DOHH2 (cell line): Measurements from ENCODE around the gene TXNDC2.

Source experiments
- H3F3A ChIP-seq: fragments of 200-600 bp; sonication (generic), shearing (Covaris generic); 2 replicates; pipeline ENCODE4 v1.6.0; 2016; ENCODE audit warnings: antibody characterized with exemption, mild to moderate bottlenecking; ENCODE audit not compliant: control insufficient read depth, insufficient read depth
- H3K27ac ChIP-seq: fragments of 200-600 bp; sonication (generic); 2 replicates; pipeline ENCODE4 v1.5.1; 2014; ENCODE audit warnings: low read depth, mild to moderate bottlenecking, low read length, moderate library complexity
- H3K27me3 ChIP-seq: fragments of 200-600 bp; sonication (generic); 2 replicates; pipeline ENCODE4 v1.6.1; 2014; ENCODE audit warnings: mild to moderate bottlenecking, low read length, mixed read lengths; ENCODE audit not compliant: control insufficient read depth
- H3K36me3 ChIP-seq: fragments of 200-600 bp; sonication (generic); 2 replicates; pipeline ENCODE4 v1.6.1; 2014; ENCODE audit warnings: mild to moderate bottlenecking, low read length, moderate library complexity, mixed read lengths; ENCODE audit not compliant: control insufficient read depth
- H3K4me1 ChIP-seq: fragments of 200-600 bp; sonication (generic); 2 replicates; pipeline ENCODE4 v1.6.1; 2014; ENCODE audit warnings: mild to moderate bottlenecking, low read length, mixed read lengths; ENCODE audit not compliant: control insufficient read depth
- H3K4me2 ChIP-seq: fragments of 200-600 bp; sonication (generic); 2 replicates; pipeline ENCODE4 v1.6.0; 2014; ENCODE audit warnings: mild to moderate bottlenecking, low read length, moderate library complexity
- H3K4me3 ChIP-seq: fragments of 200-600 bp; sonication (generic); 2 replicates; pipeline ENCODE4 v1.5.1; 2014; ENCODE audit warnings: mild to moderate bottlenecking, low read length, mixed read lengths
- H3K79me2 ChIP-seq: fragments of 200-600 bp; sonication (generic); 2 replicates; pipeline ENCODE4 v1.6.1; 2014; ENCODE audit warnings: mild to moderate bottlenecking, low read length, mixed read lengths; ENCODE audit not compliant: control insufficient read depth
- H3K9me2 ChIP-seq: fragments of 200-600 bp; sonication (generic); replicated peaks from 2 replicates; pipeline ENCODE4 v1.6.1; 2014; ENCODE audit warnings: mild to moderate bottlenecking, low read length, mixed read lengths; ENCODE audit not compliant: control insufficient read depth
- H3K9me3 ChIP-seq: fragments of 200-600 bp; sonication (generic); 2 replicates; pipeline ENCODE4 v1.6.1; 2014; ENCODE audit warnings: antibody characterized with exemption, low read length, mixed read lengths; ENCODE audit not compliant: control insufficient read depth, insufficient read depth
- H4K20me1 ChIP-seq: fragments of 200-600 bp; sonication (generic); 2 replicates; pipeline ENCODE4 v1.6.0; 2014; ENCODE audit warnings: low read depth, mild to moderate bottlenecking, antibody characterized with exemption, low read length, moderate library complexity; ENCODE audit not compliant: control insufficient read depth, insufficient read depth
- EZH2phosphoT487 ChIP-seq: fragments of 200-600 bp; sonication (generic); IDR thresholded peaks from 2 replicates; pipeline ENCODE4 v1.6.1; 2017; ENCODE audit warnings: borderline replicate concordance, mild to moderate bottlenecking, antibody characterized with exemption, low read length, moderate library complexity, mixed read lengths
- TF ChIP-seq, protein P1 (sequence below): fragments of 200-600 bp; sonication (generic); IDR thresholded peaks from one replicate; pipeline ENCODE4 v1.5.1; 2014; ENCODE audit warnings: antibody characterized with exemption, mild to moderate bottlenecking, low read depth, low read length; ENCODE audit not compliant: poor library complexity, severe bottlenecking

The TXNDC2 gene

DNA sequence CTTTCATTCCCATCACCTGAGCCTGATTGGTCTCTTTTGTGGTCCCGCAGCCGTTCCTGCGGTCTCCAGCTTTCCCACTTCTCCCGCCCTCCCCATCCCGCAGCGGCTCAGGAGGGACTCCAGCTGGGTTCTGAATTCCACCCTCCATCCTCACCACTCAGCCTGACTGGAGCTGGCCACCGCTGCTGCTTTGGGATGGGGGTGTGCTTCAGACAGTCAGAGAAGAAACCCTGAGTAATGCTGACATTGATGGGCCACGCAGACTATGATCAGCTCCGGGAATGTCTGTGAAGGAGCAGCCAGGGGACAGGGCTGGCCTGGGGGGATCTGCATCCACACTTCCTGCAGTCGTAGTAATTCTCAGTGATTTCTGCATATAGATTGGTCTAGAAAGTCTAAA is 45.9 kb upstream of the TXNDC2 start:
- TF ChIP-seq, protein P1, sequence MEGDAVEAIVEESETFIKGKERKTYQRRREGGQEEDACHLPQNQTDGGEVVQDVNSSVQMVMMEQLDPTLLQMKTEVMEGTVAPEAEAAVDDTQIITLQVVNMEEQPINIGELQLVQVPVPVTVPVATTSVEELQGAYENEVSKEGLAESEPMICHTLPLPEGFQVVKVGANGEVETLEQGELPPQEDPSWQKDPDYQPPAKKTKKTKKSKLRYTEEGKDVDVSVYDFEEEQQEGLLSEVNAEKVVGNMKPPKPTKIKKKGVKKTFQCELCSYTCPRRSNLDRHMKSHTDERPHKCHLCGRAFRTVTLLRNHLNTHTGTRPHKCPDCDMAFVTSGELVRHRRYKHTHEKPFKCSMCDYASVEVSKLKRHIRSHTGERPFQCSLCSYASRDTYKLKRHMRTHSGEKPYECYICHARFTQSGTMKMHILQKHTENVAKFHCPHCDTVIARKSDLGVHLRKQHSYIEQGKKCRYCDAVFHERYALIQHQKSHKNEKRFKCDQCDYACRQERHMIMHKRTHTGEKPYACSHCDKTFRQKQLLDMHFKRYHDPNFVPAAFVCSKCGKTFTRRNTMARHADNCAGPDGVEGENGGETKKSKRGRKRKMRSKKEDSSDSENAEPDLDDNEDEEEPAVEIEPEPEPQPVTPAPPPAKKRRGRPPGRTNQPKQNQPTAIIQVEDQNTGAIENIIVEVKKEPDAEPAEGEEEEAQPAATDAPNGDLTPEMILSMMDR, result no peak
- no peak for TF ChIP-seq EZH2phosphoT487
- no peaks in the 10 kb centered on the region for H3K36me3 ChIP-seq
- H3F3A ChIP-seq, result no peaks in the 10 kb centered on the region
- H3K27me3 ChIP-seq, result no peaks in the 10 kb centered on the region
- no peaks in the 10 kb centered on the region for H4K20me1 ChIP-seq
- no peak overlapping the region for H3K27ac ChIP-seq
- H3K9me2 ChIP-seq, result no peaks in the 10 kb centered on the region
- H3K4me2 ChIP-seq, result no peak overlapping the region
- H3K79me2 ChIP-seq, result no peaks in the 10 kb centered on the region
- no peak overlapping the region for H3K4me3 ChIP-seq
- no peaks in the 10 kb centered on the region for H3K4me1 ChIP-seq
- H3K9me3 ChIP-seq, result no peaks in the 10 kb centered on the region

DNA sequence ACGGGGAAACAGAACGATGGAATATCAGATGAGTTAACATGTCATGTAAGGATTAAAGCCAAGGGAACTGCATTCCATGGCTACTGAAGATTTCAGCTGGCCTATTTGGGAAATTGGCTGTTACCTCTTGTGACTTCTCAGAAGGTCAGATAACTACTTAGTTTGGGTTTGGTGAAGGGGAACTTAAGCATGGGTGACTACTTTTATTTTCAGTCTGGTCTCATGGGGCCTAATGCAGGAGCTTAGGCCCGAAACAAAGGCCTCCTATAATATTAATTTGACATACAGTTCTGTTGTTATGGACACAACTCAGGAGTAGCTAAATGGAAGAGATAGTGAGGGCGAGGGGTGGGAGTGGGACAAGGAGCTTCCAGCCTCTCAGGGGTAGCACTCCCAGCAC is 44.0 kb upstream of the TXNDC2 start:
- no peaks in the 10 kb centered on the region for H3F3A ChIP-seq
- TF ChIP-seq, protein P1, result no peak
- TF ChIP-seq EZH2phosphoT487, result no peak
- no peaks in the 10 kb centered on the region for H3K36me3 ChIP-seq
- H3K4me3 ChIP-seq, result no peak overlapping the region
- no peak overlapping the region for H3K4me2 ChIP-seq
- H3K4me1 ChIP-seq, result no peaks in the 10 kb centered on the region
- no peaks in the 10 kb centered on the region for H3K9me2 ChIP-seq
- no peaks in the 10 kb centered on the region for H3K9me3 ChIP-seq
- no peaks in the 10 kb centered on the region for H4K20me1 ChIP-seq
- no peaks in the 10 kb centered on the region for H3K27me3 ChIP-seq
- H3K27ac ChIP-seq, result no peak overlapping the region
- no peaks in the 10 kb centered on the region for H3K79me2 ChIP-seq

DNA sequence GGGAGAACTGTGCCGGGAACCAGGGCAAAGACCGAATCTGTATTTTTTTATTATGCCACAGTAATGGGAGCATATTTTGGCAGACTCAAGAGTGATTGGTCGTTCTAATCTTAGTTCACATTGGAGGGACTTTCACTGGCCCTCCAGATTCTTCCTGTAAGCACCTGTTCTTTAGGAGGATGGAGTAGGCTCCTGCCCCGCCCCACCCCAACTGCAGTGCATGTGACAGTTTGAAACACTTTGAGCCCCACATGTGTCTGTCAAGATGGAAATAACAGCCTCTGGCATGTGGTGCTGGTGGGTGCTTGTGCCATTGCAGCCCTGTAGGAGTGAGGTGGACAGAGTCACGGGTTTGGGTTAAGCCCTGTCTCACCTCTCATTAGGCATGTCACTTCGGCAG is 43.3 kb upstream of the TXNDC2 start:
- no peaks in the 10 kb centered on the region for H4K20me1 ChIP-seq
- no peak overlapping the region for H3K27ac ChIP-seq
- H3K27me3 ChIP-seq, result no peaks in the 10 kb centered on the region
- H3K9me2 ChIP-seq, result no peaks in the 10 kb centered on the region
- H3K9me3 ChIP-seq, result no peaks in the 10 kb centered on the region
- H3K36me3 ChIP-seq, result no peaks in the 10 kb centered on the region
- H3K4me3 ChIP-seq, result no peak overlapping the region
- no peak overlapping the region for H3K4me2 ChIP-seq
- TF ChIP-seq EZH2phosphoT487, result no peak
- TF ChIP-seq, protein P1, result no peak
- H3K4me1 ChIP-seq, result no peaks in the 10 kb centered on the region
- no peaks in the 10 kb centered on the region for H3K79me2 ChIP-seq
- no peaks in the 10 kb centered on the region for H3F3A ChIP-seq

DNA sequence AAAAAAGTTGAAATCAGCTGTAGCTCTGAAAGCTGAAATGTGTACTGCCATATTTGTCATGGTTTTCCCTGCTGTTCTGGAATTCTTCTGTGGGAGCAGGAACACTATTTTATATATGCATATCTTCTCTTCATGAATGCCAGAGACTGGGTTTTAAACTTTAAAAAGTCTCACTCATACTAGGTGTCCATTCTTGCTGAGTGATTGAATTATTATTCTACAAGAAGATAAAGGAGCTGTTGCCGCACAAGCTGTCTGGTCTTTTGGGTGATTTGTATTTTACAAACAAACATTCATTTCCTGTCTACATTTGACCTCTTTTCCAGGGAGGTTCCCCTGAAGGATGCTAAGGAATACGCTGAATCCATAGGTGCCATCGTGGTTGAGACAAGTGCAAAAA is 40.5 kb upstream of the TXNDC2 start:
- H3K79me2 ChIP-seq, result no peaks in the 10 kb centered on the region
- no peak for TF ChIP-seq EZH2phosphoT487
- TF ChIP-seq, protein P1, result no peak
- no peaks in the 10 kb centered on the region for H3F3A ChIP-seq
- no peaks in the 10 kb centered on the region for H4K20me1 ChIP-seq
- H3K9me2 ChIP-seq, result no peaks in the 10 kb centered on the region
- no peak overlapping the region for H3K4me2 ChIP-seq
- H3K36me3 ChIP-seq, result no peaks in the 10 kb centered on the region
- no peaks in the 10 kb centered on the region for H3K4me1 ChIP-seq
- H3K27me3 ChIP-seq, result no peaks in the 10 kb centered on the region
- no peaks in the 10 kb centered on the region for H3K9me3 ChIP-seq
- no peak overlapping the region for H3K27ac ChIP-seq
- H3K4me3 ChIP-seq, result no peak overlapping the region
